ENCODE measurements around the gene KCNJ16. TPM values are rescaled to one million over a fixed set of nuclear protein-coding genes. Genes with fewer than 3 reads are reported as not detected.
A peak's percentile ranks its signal among the peaks of the same experiment; 100 is the strongest.

Gene KCNJ16
- total and polyA plus RNA-seq, 8 donors: 20.5 to 65.2 (median 28.4) TPM

- Histone ChIP-seq H3K27ac (no peak overlapping the region), H3K36me3 (no peaks in the 10 kb centered on the region), H3K4me1 (peaks cover 0 to 2% (median 0%) of the 10 kb centered on the region in 3 donors), H3K27me3 (no peaks in the 10 kb centered on the region), H3K4me3 (no peak overlapping the region), H3K9me3 (no peaks in the 10 kb centered on the region)
- peak in 2 of 4 donors; percentile 41 to 63 for ATAC-seq
- intact Hi-C loops (cut with DNase I): no loop called here
- TF ChIP-seq CTCF (IDR thresholded peaks at IDR 0.05): no peak
- 79% methylated on average over 2 of the region's 2 CpGs for WGBS, 2 donors
- FAIRE-seq: no peak
- DNase-seq: no peak
Observed at GRCh38 chr17:70119983-70120382, 45.0 kb downstream of the KCNJ16 start.

GRCh38 chr17:70120425-70120824, 45.4 kb downstream of the KCNJ16 start:
- TF ChIP-seq CTCF (IDR thresholded peaks at IDR 0.05): no peak
- H3K9me3 ChIP-seq: no peaks in the 10 kb centered on the region
- H3K36me3 ChIP-seq: no peaks in the 10 kb centered on the region
- DNase-seq: no peak
- peak in 1 of 4 donors; percentile 40 for ATAC-seq
- peaks cover 0 to 2% (median 0%) of the 10 kb centered on the region in 3 donors for H3K4me1 ChIP-seq
- no peaks in the 10 kb centered on the region for H3K27me3 ChIP-seq
- H3K27ac ChIP-seq: no peak overlapping the region
- FAIRE-seq: no peak
- H3K4me3 ChIP-seq: no peak overlapping the region
- intact Hi-C loops (cut with DNase I): no loop called here
- WGBS, 2 donors: 80 to 88% methylated on average over 4 of the region's 4 CpGs

- H3K27ac ChIP-seq: no peak overlapping the region
- 74 to 77% methylated on average over 3 of the region's 3 CpGs for WGBS, 2 donors
- no peak for FAIRE-seq
Observed at GRCh38 chr17:70121126-70121525, 46.1 kb downstream of the KCNJ16 start.

DNA sequence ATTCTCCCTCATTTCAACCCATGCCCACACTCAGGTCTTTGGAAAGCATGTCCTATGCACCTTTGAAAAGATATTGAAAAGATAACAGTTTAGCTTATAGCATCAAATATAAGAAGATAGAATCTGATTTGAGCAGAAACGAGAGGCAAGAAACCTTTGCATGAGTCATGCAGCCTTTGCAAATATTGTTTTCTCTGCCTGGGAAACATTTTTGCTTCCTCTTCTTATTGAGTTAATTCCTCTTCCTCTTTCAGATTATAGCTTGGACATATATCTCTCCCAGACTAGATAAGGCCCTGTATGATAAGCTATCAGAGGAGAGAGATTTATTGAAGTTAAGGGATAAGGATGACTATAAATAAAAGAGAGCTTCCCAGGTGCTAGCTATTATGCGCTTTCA, 48.2 kb downstream of the KCNJ16 start:
- Histone ChIP-seq H3K27me3 (no peaks in the 10 kb centered on the region), H3K4me3 (no peak overlapping the region), H3K36me3 (no peaks in the 10 kb centered on the region), H3K9me3 (no peaks in the 10 kb centered on the region), H3K27ac (no peak overlapping the region), H3K4me1 (peaks cover 0 to 2% (median 0%) of the 10 kb centered on the region in 3 donors)
- FAIRE-seq: no peak
- no peak for TF ChIP-seq CTCF (IDR thresholded peaks at IDR 0.05)
- no peak for DNase-seq
- intact Hi-C loops (cut with DNase I): no loop called here
- WGBS, 2 donors: 62 to 68% methylated on average over 2 of the region's 2 CpGs
- ATAC-seq: peak in 2 of 4 donors; percentile 30 to 34

More at GRCh38 chr17:70121126-70121525, 46.1 kb downstream of the KCNJ16 start:
- DNase-seq (no peak), ATAC-seq (no peak)
- Histone ChIP-seq H3K27me3 (no peaks in the 10 kb centered on the region), H3K36me3 (no peaks in the 10 kb centered on the region), H3K4me1 (peaks cover 0 to 2% (median 0%) of the 10 kb centered on the region in 3 donors), H3K9me3 (no peaks in the 10 kb centered on the region), H3K4me3 (no peak overlapping the region)
- intact Hi-C loops (cut with DNase I): no loop called here
- no peak for TF ChIP-seq CTCF (IDR thresholded peaks at IDR 0.05)

- Histone ChIP-seq H3K9me3 (no peaks in the 10 kb centered on the region), H3K27me3 (no peaks in the 10 kb centered on the region), H3K4me3 (no peak overlapping the region), H3K36me3 (no peaks in the 10 kb centered on the region), H3K4me1 (peaks cover 0 to 2% (median 0%) of the 10 kb centered on the region in 3 donors), H3K27ac (no peak overlapping the region)
- FAIRE-seq (no peak), ATAC-seq (no peak), DNase-seq (no peak)
- 78% methylated on average over 3 of the region's 3 CpGs for WGBS, 2 donors
- intact Hi-C loops (cut with DNase I): no loop called here
- TF ChIP-seq CTCF (IDR thresholded peaks at IDR 0.05): no peak
Observed at GRCh38 chr17:70124723-70125122, 49.7 kb downstream of the KCNJ16 start.
